ENCODE data around the gene C1QL4.

DNA sequence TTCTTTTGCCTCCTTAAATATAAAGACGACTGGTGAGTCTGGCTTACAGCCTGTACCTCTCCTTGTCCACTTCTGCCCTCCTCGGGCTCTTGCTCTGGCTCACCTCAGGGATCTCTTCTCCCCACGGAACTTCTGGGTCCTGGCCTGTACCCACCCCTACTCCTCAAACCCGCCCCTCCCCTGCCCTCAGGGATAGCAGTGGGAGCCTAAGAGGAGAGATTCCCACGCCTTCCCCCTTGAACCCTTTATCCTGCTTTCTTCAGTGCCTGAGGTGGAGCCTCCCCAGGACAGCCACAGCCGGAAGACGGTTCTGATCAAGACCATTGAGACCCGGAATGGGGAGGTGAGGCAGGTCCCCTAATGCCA, 39.3 kb downstream of the C1QL4 start:
- no peak for TF ChIP-seq GATA2 (IDR thresholded peaks at IDR 0.05; ENCODE audit: low read depth, low read length)
- TF ChIP-seq GATA3 (IDR thresholded peaks at IDR 0.05; ENCODE audit: low read depth, low read length): no peak

Data from SH-SY5Y (cell line).